Peyer's patch (tissue), 4 donors: ENCODE data around the gene ISOC2. TPM values are rescaled to one million over a fixed set of nuclear protein-coding genes. Genes with fewer than 3 reads are reported as not detected.

Source experiments
- DNase-seq, 3 donors: peaks; one replicate each; pipeline ENCODE4 v3.0.0-alpha.2; 2017 to 2019
- H3K27ac ChIP-seq, 4 donors: fragments of 200-600 bp; sonication (generic); one replicate each; pipeline ENCODE4 v1.5.1; 2016 to 2019
- H3K27me3 ChIP-seq, 2 donors: fragments of 200-600 bp; sonication (generic); one replicate each; pipeline ENCODE4 v1.5.1; 2019
- H3K36me3 ChIP-seq, 3 donors: fragments of 200-600 bp; sonication (generic); one replicate each; pipeline ENCODE4 v1.5.1; 2016 to 2019
- H3K4me1 ChIP-seq, 4 donors: fragments of 200-600 bp; sonication (generic); one replicate each; pipeline ENCODE4 v1.5.1; 2016 to 2019
- H3K4me3 ChIP-seq, 4 donors: fragments of 200-600 bp; sonication (generic); 1 replicate in 3 of 4; 2 replicates in 1 of 4; pipeline ENCODE4 v1.5.1; 2016 to 2019; ENCODE audit warnings: mild to moderate bottlenecking in 1 of 4
- H3K9me3 ChIP-seq, 4 donors: fragments of 200-600 bp; sonication (generic); one replicate each; pipeline ENCODE4 v1.5.1; 2016 to 2019; ENCODE audit warnings: mild to moderate bottlenecking in 1 of 4
- POLR2A ChIP-seq, 2 donors: fragments of 450-650 bp; IDR thresholded peaks; one replicate each; pipeline ENCODE4 v1.5.1; 2017; ENCODE audit warnings: antibody characterized with exemption in 2 of 2, mild to moderate bottlenecking in 2 of 2, moderate library complexity in 2 of 2
- total RNA-seq, 4 donors: library from RNA; depleted of rRNA; stranded (reverse); fragments of >200 nt; gene quantifications; one replicate each; pipeline ENCODE4 v1.1.0, GENCODE V29; 2016
- TF ChIP-seq, protein P1 (sequence below), 6 experiments: fragments of 450-650 bp in 4 of 6; fragments of 200-600 bp in 2 of 6; sonication (generic) in 1 of 6; IDR thresholded peaks; one replicate each; pipeline ENCODE4 v1.5.1; 2017 to 2019; ENCODE audit warnings: antibody characterized with exemption in 6 of 6, mild to moderate bottlenecking in 3 of 6, moderate library complexity in 1 of 6

Gene ISOC2
- total RNA-seq, 4 donors from 2014 or later = 28.1 to 102 (median 60.0) TPM

DNA sequence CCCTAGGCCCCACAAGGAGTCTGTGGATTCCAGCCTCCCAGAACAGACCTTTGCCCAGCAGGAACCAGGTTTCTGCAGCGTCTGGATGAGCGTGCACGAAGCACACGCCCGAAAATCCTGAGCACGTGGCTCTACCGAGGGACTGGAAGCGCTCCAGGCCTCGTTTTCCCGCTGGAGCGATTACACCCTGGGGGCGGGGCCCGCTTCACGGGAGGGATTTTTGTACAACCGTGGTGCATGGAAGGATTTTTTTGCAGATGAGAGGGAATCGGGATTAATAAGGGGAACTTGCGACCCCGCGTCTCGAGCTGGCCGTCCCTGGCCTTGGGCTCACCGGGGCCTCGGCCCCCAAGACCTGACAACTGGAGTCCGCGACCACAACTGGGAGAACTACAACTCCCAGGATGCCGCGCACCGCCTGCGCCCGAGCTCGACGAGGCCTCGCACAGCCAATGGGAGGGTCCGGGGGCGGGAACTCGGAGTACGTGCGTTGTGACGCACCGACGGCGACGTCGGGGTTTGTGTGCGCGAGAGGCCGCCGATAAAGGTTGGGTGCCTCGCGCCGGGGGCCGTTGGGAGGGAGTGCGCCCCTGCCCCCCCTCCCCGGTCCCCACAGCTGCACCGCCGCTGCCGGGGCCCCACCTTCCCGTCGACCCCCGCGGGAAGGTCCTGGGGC, 14.8 kb upstream of the ISOC2 start, which contains the start of gene ZNF628:
ZNF628 (plus strand) TSS at position 518 of the 676 bp plus-strand sequence. CDS start 3,294 bp downstream, outside the sequence.
- peak; percentile 99 for DNase-seq
- peak; percentile 70 to 89 for TF ChIP-seq POLR2A (IDR thresholded peaks at IDR 0.05)
- TF ChIP-seq, protein P1, sequence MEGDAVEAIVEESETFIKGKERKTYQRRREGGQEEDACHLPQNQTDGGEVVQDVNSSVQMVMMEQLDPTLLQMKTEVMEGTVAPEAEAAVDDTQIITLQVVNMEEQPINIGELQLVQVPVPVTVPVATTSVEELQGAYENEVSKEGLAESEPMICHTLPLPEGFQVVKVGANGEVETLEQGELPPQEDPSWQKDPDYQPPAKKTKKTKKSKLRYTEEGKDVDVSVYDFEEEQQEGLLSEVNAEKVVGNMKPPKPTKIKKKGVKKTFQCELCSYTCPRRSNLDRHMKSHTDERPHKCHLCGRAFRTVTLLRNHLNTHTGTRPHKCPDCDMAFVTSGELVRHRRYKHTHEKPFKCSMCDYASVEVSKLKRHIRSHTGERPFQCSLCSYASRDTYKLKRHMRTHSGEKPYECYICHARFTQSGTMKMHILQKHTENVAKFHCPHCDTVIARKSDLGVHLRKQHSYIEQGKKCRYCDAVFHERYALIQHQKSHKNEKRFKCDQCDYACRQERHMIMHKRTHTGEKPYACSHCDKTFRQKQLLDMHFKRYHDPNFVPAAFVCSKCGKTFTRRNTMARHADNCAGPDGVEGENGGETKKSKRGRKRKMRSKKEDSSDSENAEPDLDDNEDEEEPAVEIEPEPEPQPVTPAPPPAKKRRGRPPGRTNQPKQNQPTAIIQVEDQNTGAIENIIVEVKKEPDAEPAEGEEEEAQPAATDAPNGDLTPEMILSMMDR (IDR thresholded peaks at IDR 0.05) = no peak
- peak within 1 kb of the TSS; percentile 90 to 99 (median 96) for H3K27ac ChIP-seq
- H3K36me3 ChIP-seq = no peaks in the 10 kb centered on the region
- H3K4me3 ChIP-seq = peak within 1 kb of the TSS; percentile 60 to 95 (median 76)
- peaks cover 0 to 15% (median 8%) of the 10 kb centered on the region in 4 donors for H3K4me1 ChIP-seq
- no peaks in the 10 kb centered on the region for H3K27me3 ChIP-seq
- no peaks in the 10 kb centered on the region for H3K9me3 ChIP-seq

DNA sequence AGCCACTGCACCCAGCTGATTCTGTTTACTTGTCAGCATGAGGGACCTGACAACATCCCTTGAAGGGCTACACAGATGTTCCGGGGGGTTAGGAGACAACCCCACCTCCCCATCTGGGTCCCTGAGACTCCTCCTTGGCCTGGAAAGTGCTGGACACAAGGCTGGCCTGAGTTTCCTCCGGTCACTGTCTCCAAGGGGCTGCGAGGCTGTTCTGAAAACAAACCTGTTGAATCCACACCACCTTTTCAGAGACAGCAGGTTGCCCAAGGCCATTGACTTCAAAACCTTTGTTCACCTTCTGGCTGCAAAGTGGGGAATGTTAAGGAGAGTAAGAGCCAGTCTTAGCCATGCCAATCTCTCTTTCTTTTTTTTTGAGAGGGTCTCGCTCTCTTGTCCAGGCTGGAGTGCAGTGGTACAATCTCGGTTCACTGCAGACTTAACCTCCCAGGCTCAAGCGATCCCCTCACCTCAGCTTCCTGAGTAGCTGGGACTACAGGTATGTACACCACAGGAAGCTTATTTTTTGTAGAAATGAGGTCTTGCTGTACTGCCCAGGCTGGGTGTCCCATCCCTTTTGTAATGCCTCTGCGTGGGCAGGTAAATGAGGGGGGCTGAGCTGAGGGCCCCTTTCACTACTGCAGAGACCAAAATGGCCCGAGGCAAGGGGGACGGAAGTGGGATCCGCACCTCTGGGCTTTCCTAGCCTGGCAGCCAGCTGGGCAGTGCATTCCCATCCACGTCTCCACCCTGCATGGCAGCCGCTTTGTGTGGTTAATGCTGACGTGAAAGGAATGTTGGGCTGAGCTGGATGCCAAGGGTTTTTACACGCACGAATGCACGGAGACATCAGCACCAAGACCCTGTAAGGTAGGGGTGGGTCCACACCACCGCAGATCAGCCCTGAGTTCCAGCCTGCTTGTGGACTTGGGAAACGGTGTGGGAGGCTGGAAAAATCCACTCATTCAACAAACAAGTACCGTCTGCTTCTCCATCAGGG, 13.1 kb upstream of the ISOC2 start:
- H3K9me3 ChIP-seq = no peaks in the 10 kb centered on the region
- H3K36me3 ChIP-seq = no peaks in the 10 kb centered on the region
- H3K4me3 ChIP-seq = no peak overlapping the region
- H3K4me1 ChIP-seq = peaks cover 0 to 15% (median 8%) of the 10 kb centered on the region in 4 donors
- TF ChIP-seq POLR2A (IDR thresholded peaks at IDR 0.05) = no peak
- TF ChIP-seq, protein P1 (IDR thresholded peaks at IDR 0.05) = no peak
- H3K27me3 ChIP-seq = no peaks in the 10 kb centered on the region
- no peak overlapping the region for H3K27ac ChIP-seq
- no peak for DNase-seq

DNA sequence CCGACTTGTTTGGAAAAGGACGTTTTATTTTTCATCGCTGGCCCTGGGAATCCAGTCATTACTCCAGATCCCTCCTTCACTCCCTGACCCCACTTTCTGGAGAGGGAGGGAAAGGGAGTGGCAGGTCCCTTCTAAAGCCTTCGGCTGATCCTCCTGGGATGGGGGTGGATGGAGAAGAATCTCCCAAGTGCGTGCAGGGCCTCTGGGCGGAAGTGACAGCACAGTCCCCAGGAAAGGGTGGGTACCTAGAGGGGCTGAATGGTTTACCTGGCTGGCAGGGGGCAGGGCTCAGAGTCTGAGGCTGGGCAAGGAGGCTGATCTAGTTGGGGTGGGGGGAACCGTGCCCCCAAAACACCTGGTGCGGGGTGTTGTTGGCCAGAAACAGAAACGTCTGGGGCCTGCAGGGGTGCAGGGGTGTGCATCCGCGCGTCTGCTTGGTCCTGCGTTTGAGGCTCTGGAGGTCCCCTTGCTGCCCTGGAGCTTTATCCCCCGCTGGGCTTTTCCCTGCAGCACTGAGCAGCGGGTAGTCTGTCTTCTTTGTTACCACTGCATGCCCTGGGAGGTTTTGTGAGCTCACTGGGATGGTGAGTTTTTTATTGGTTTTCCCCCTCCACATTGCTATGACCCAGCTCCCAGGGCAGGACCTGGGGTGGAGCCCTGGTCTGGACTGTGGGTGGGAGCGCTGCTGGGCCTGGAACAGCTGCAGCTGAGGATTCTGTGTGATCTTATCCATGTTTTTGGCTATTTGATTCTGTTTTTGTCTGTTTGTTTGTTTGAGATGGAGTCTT, 12.0 kb upstream of the ISOC2 start:
- Histone ChIP-seq H3K4me3 (no peak overlapping the region), H3K4me1 (peaks cover 0 to 15% (median 8%) of the 10 kb centered on the region in 4 donors), H3K9me3 (no peaks in the 10 kb centered on the region), H3K36me3 (no peaks in the 10 kb centered on the region), H3K27me3 (no peaks in the 10 kb centered on the region), H3K27ac (no peak overlapping the region)
- DNase-seq = no peak
- TF ChIP-seq POLR2A (IDR thresholded peaks at IDR 0.05) = no peak
- TF ChIP-seq, protein P1 (IDR thresholded peaks at IDR 0.05) = no peak

DNA sequence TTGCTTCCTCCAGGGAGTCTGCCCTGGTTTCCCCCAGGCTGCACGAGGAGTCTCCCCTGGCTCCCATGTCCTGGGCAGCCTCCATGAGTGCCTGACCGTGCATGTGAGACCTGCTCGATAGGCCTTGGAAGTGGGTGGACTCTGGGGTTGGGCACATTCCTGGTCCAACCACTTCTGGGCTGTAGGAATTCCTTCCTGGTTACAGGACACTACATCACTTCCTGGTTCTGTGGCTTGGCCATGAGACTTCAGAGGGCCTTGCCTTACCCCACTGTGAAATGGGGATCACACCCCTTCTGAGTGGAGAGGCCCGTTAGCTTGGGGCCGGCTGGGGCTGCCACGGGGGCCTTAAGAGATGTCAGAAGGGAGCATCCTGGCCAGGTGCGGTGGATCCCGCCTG, 11.0 kb upstream of the ISOC2 start:
- H3K27me3 ChIP-seq = no peaks in the 10 kb centered on the region
- no peaks in the 10 kb centered on the region for H3K36me3 ChIP-seq
- H3K4me1 ChIP-seq = peaks cover 0 to 15% (median 6%) of the 10 kb centered on the region in 4 donors
- H3K9me3 ChIP-seq = no peaks in the 10 kb centered on the region
- no peak overlapping the region for H3K4me3 ChIP-seq
- no peak overlapping the region for H3K27ac ChIP-seq
- DNase-seq = no peak
- TF ChIP-seq, protein P1 (IDR thresholded peaks at IDR 0.05) = no peak
- no peak for TF ChIP-seq POLR2A (IDR thresholded peaks at IDR 0.05)

DNA sequence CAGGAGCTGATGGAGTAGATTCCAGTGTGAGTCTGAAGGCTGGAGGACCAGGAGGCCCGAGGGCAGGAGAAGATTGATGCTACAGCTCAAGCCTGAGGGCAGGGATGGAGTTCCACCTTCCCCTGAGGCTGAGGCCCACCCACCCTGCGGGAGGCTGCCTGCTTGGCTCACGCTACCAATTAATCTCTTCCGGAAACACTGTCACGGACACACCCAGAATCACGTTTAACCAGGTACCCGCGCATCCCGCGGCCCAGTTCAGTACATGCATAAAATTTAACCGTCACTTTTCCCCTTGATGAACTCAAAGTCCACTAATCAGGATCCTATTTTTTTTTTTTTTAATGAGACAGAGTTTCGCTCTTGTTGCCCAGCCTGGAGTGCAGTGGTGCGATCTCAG, 9.8 kb upstream of the ISOC2 start:
- no peak for TF ChIP-seq POLR2A (IDR thresholded peaks at IDR 0.05)
- TF ChIP-seq, protein P1 (IDR thresholded peaks at IDR 0.05) = no peak
- no peaks in the 10 kb centered on the region for H3K9me3 ChIP-seq
- no peak for DNase-seq

More for the DNA sequence above, 9.8 kb upstream of the ISOC2 start:
- no peak overlapping the region for H3K4me3 ChIP-seq
- no peak overlapping the region for H3K27ac ChIP-seq
- no peaks in the 10 kb centered on the region for H3K27me3 ChIP-seq
- H3K36me3 ChIP-seq = no peaks in the 10 kb centered on the region
- peaks cover 0 to 13% (median 6%) of the 10 kb centered on the region in 4 donors for H3K4me1 ChIP-seq
